GM19025 (cell line): Measurements from ENCODE around the gene CMTM6.
"Not testable (repeated sequence)": the region's sequence is repeated elsewhere in the genome, so short reads cannot be mapped to it uniquely, and the experiment has no call there.

Experiments used
- ATAC-seq: cut with Tn5 transposase; IDR thresholded peaks from one replicate; pipeline ENCODE4 v1.9.1; 2021; ENCODE audit warnings: mild to moderate bottlenecking, low read depth, moderate library complexity; ENCODE audit not compliant: unreplicated experiment

The CMTM6 gene, protein sequence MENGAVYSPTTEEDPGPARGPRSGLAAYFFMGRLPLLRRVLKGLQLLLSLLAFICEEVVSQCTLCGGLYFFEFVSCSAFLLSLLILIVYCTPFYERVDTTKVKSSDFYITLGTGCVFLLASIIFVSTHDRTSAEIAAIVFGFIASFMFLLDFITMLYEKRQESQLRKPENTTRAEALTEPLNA

DNA sequence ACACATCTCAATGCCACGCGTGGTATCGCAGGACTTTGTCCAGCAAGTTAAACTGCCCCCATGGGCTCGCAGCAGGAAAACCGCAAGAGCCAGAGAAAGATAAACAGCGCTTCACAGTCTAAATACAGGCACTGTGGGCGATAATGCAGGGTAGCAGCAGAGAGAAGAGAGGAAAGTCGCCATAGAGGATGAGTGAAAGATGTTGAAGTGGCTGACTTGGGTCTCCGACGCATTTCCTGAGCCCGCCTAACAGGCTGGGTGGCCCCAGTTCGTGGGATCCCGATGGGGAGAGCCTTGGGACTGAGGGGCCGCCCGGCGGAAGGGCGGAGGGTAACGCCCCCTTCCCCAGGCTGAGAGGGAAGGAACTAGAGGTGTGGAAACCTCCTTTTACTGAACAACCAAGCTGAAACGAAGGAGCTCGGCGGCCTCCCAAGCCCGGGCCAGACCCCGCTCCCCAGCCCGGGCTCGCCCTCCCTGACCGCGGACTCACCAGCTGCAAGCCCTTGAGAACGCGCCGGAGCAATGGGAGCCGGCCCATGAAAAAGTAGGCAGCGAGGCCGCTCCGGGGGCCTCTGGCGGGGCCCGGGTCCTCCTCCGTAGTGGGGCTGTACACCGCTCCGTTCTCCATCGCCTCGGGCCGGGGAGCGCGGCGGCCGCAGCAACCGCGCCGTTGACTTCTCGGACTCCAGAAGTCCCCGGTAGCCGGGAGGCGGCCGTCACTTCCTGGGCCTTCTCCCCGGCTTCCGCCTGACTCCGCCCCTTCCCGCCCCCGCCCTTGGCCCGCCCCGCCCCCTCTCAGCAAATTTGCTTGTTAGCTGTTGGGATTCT is at the start of gene CMTM6:
TSS of gene CMTM6 (minus strand) at position 735 of the 828 bp plus-strand sequence. CDS start at position 628, 107 bp downstream.
- peak; percentile 81 for ATAC-seq

DNA sequence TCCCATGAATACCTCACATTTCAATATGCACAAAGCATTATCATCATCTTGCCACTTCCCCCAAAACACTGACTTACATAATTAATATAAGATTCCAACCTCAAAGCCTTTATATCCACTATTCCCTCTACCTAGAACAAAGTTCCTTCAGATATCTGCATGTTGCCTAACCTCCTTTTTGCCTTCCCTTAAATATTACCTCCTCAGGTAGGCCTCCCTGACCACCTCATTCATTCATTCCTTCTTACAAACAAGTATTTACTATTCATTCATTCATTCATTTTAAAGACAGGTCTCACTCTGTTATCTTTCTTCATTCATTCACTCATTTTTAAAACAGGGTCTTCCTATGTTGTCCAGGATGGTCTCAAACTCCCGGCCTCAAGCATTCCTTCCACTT is 49.4 kb upstream of the CMTM6 start:
- no peak for ATAC-seq

- ATAC-seq = no peak
These were observed 48.8 kb upstream of the CMTM6 start for GRCh38 chr3:32551496-32551895.

- no peak for ATAC-seq
These were observed 48.4 kb upstream of the CMTM6 start for GRCh38 chr3:32551087-32551486.

- ATAC-seq = no peak
These were observed 42.7 kb upstream of the CMTM6 start for GRCh38 chr3:32545305-32545704.

DNA sequence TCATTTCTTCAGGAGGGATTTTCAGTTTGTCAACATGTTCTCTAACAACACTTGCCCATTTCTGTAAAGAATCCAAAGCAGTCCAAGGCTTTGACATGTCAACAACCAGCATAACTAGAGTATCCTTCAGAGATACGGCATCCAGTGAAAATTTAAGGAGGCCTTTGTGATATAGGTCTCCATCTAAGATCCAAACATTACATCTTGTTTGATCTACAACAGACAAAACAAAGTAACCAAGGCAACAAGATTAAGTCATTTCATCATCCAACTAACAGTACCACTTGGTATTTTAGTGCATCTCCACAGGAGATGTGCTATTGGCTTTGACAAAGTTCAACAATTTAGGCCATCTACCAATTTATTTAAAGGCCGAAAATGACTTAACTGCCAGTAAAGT is 42.2 kb upstream of the CMTM6 start:
- ATAC-seq = no peak

DNA sequence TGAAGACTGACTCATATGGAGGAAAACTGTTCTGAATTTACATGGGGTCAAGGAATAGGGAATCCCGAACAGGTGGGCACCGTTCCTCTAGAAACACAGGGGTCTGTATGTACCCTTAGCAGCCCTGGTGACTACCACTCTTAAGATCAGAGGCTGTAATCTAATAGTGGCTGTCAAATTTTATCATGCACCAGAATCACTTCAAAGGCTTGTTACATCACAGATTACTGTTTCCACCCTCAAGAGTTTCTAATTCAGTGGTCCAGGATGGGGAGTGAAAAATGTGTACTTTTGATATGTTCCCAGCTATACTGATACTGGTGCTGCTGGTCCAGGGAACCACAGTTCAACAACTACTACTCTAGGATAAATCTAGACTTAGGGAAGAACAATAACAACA is 40.2 kb upstream of the CMTM6 start:
- no peak for ATAC-seq

GRCh38 chr3:32540899-32541298 is 38.2 kb upstream of the CMTM6 start:
- ATAC-seq = no peak

- ATAC-seq = no peak
These were observed 29.8 kb upstream of the CMTM6 start for GRCh38 chr3:32532434-32532833.

DNA sequence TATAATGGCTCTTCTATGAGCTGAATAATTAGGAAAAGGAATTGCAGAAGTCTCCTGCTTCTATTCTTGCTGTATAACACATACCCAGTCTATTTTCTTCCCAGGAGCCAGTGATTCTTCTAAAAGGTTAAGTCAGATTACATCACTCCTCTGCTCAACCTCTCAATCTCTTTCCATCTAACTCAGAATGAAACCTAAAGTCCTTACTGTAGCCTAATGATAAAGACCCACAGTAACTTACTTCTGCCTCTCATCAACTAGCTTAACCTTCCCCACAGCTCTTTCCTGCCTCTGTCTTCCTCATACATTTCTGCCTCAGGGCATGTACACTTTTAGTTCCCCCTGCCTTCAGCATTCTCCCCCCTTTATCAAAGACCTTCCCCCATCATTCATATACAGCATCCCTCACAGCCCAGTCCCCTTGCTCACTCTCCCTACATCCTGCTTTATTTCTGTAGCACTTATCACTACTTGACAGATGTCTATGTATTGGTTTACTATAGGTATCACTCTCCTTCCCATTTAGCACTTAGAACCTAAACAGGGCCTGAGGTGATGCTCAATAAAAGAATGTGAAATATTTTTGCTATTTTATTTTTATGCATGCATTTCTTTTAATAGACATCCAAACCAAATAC is 28.5 kb upstream of the CMTM6 start:
- no peak for ATAC-seq

DNA sequence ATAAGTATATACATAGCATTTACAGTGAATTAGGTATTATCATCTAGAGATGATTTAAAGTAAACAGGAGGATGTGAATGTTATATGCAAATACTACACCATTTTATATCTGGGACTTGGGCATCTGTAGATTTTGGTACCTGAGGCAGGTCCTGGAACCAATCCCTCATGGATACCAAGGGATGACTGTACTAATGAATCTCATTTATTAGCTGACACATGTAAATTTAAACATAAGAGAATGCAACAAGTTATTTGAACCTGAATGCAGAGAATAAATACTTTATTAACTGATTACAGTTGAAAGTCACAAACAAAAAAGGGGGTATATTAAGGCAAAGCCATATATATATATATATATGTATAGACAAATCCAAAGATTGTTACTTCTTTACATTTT is 23.1 kb upstream of the CMTM6 start:
- no peak for ATAC-seq

DNA sequence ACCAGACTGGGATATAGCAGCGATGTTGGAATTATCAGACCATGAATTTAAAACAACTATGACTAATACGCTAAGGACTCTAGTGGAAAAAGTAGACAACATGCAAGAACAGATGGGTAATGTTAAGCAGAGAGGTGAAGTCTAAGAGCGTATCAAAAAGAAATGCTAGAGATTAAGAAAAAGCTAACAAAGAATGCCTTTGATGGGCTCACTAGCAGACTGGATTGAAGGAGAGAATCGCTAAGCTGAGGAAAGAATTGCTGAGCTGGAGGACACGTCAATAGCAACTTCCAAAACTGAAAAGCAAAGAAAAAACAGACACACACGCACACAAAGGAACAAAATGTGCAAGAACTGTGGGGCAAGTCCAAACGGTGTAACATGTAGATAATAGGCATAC is 20.0 kb upstream of the CMTM6 start:
- ATAC-seq = no peak

- not testable (repeated sequence) for ATAC-seq
These were observed 16.3 kb upstream of the CMTM6 start for GRCh38 chr3:32518921-32519320.

DNA sequence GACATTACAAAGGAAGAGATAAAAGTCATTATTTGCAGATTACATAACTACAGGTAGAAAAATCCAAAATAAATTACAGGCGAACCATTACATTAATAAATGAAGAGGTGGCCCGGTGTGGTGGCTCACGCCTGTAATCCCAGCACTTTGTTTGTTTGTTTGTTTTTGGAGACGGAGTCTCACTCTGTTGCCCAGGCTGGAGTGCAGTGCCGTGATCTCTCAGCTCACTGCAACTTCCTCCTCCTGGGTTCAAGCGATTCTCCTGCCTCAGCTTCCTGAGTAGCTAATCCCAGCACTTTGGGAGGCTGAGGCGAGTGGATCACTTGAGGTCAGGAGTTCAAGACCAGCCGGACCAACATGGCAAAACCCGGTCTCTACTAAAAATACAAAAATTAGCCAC is 14.1 kb upstream of the CMTM6 start:
- ATAC-seq = not testable (repeated sequence)

GRCh38 chr3:32511005-32511404 is 8.4 kb upstream of the CMTM6 start:
- ATAC-seq = no peak

- peak; percentile 73 for ATAC-seq
These were observed 7.5 kb upstream of the CMTM6 start for GRCh38 chr3:32510075-32510724.

DNA sequence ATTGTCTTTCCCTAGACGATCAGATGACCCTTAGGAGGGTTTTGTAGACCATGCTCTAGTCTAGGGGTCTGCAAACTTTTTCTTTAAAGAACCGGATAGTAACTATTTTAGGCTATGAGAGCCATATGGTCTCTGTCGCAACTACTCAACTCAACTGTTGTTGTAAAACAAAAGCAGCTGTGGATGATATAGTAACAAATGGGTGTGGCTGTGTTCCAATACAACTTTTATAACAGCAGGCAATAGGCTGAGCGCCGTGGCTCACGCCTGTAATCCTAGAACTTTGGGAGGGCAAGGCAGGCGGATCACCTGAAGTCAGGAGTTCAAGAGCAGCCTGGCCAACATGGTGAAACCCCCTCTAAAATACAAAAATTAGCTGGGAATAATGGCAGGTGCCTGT is 6.1 kb upstream of the CMTM6 start:
- ATAC-seq = no peak

GRCh38 chr3:32506466-32506865 is 3.8 kb upstream of the CMTM6 start:
- no peak for ATAC-seq

- no peak for ATAC-seq
These were observed 264 bp upstream of the CMTM6 start for GRCh38 chr3:32502946-32503286.

GRCh38 chr3:32501783-32502117 is 902 bp downstream of the CMTM6 start:
- ATAC-seq = no peak
